Activated naive CD4-positive, alpha-beta T cell treated with anti-CD3 and anti-CD28 coated beads for 36 hours (primary cell): ENCODE data around the gene PDLIM3. TPM values are rescaled to one million over a fixed set of nuclear protein-coding genes. Genes with fewer than 3 reads are reported as not detected.
A peak's percentile ranks its signal among the peaks of the same experiment; 100 is the strongest.

ENCODE experiments used
- CTCF ChIA-PET: fragments of 350-600 bp; sonication (Branson Sonifier 250); formaldehyde crosslinking; loops from one replicate; lab custom pipeline; 2021; ENCODE audit warnings: antibody characterized with exemption; lab: Charles Lee
- DNase-seq: peaks from one replicate; pipeline ENCODE4 v3.0.0-alpha.2; 2020
- H3K27ac Mint-ChIP-seq: one replicate; pipeline ENCODE4 v1.8.0; 2021; ENCODE audit warnings: mild to moderate bottlenecking, mixed read lengths
- H3K27me3 Mint-ChIP-seq: one replicate; pipeline ENCODE4 v1.8.0; 2021; ENCODE audit warnings: low read depth, mixed read lengths
- H3K36me3 Mint-ChIP-seq: one replicate; pipeline ENCODE4 v1.8.0; 2021; ENCODE audit warnings: low read depth, mixed read lengths
- H3K4me1 Mint-ChIP-seq: one replicate; pipeline ENCODE4 v1.8.0; 2021; ENCODE audit warnings: low read depth, mixed read lengths
- H3K4me3 Mint-ChIP-seq: one replicate; pipeline ENCODE4 v1.8.0; 2021; ENCODE audit warnings: mild to moderate bottlenecking, moderate library complexity, mixed read lengths
- H3K9me3 Mint-ChIP-seq: one replicate; pipeline ENCODE4 v1.8.0; 2021; ENCODE audit warnings: mixed read lengths
- intact Hi-C: fragments of 100-400 bp; cut with micrococcal nuclease; formaldehyde crosslinking; loops from one replicate; pipeline ENCODE4 v1.15.1; 2023
- total RNA-seq, 2 experiments: library from RNA; stranded (reverse); gene quantifications; one replicate each; pipeline ENCODE4 v1.2.3, GENCODE V29; 2021

The PDLIM3 gene, protein sequence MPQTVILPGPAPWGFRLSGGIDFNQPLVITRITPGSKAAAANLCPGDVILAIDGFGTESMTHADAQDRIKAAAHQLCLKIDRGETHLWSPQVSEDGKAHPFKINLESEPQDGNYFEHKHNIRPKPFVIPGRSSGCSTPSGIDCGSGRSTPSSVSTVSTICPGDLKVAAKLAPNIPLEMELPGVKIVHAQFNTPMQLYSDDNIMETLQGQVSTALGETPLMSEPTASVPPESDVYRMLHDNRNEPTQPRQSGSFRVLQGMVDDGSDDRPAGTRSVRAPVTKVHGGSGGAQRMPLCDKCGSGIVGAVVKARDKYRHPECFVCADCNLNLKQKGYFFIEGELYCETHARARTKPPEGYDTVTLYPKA
- under 1 TPM in 1 of 2 experiments, not detected in 1; 0.25 TPM for total RNA-seq

DNA sequence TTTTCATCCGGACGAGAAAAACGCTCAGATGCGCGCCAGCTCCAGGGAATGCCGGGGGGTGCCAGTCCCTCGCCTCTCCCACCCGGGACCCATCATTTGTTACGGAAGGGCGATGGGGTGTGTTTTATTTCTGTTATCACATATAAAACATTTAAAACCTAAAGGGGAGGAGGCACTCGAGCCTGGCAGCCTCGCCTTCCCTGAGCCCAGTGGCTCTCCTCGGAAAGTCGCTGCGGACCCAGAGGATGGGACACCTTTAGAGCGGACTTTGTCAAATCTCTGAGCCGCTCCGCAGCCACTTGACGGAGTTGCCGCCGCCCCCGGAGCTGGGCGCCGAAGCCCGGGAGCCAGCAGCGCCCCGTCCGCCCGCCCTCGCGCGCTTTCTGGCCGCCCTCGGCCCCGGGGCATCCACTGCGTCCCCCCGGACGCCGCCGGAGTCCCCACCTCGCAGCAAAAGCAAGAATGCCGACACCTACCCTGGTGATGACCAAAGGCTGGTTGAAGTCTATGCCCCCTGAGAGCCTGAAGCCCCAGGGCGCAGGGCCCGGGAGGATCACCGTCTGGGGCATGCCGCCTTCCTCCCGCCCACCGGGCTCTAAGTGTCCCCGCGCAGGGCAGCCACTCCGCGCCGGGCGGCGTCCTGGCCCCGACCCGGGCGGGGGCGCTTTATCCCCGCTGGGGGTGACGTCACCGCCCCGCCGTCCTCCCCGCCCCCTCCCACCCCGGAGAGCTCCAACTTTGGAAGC, at the start of gene PDLIM3:
PDLIM3 (minus strand) TSS at position 642 of the 746 bp plus-strand sequence; CDS start at position 569, 73 bp downstream.
- no peak for DNase-seq
- Mint-ChIP-seq H3K27me3 (peaks cover 29% of the 10 kb centered on the region), H3K9me3 (no peaks in the 10 kb centered on the region), H3K36me3 (no peaks in the 10 kb centered on the region), H3K27ac (no peak within 1 kb of the TSS), H3K4me1 (peaks cover 2% of the 10 kb centered on the region), H3K4me3 (peak within 1 kb of the TSS; percentile 40)
- intact Hi-C loops, result no loop called here
- CTCF ChIA-PET, result interaction anchor here (2.3 kb wide), 1 partner anchor 62 kb away, joined by 8 read pairs; no protein-coding TSS in a partner anchor

DNA sequence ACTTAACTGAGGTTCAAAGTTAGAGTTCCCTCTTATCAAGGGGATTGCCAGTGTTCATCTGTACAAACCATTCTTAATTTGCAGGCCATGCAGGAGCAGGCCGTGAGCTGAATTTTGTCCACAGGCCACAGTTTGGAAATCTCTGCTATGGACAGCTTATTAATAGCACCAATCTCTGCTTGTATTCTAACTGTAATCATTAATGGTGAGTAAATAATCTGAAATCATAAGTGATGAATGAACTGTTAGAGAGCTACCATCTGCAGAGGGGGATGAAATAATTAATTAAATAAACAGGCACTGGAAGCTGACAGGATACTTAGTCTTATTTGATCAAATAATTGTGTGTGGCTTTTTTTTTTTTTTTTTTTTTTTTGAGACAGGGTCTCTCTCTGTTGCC, 48.5 kb upstream of the PDLIM3 start:
- intact Hi-C loops, result no loop called here
- Mint-ChIP-seq H3K4me3 (no peak overlapping the region), H3K9me3 (no peaks in the 10 kb centered on the region), H3K27me3 (peaks cover 33% of the 10 kb centered on the region), H3K27ac (no peak overlapping the region), H3K36me3 (peaks cover 4% of the 10 kb centered on the region), H3K4me1 (peaks cover 14% of the 10 kb centered on the region)
- DNase-seq, result no peak
- CTCF ChIA-PET, result interaction anchor here (0.6 kb wide), 1 partner anchor 378 kb away, joined by 5 read pairs; no protein-coding TSS in a partner anchor

DNA sequence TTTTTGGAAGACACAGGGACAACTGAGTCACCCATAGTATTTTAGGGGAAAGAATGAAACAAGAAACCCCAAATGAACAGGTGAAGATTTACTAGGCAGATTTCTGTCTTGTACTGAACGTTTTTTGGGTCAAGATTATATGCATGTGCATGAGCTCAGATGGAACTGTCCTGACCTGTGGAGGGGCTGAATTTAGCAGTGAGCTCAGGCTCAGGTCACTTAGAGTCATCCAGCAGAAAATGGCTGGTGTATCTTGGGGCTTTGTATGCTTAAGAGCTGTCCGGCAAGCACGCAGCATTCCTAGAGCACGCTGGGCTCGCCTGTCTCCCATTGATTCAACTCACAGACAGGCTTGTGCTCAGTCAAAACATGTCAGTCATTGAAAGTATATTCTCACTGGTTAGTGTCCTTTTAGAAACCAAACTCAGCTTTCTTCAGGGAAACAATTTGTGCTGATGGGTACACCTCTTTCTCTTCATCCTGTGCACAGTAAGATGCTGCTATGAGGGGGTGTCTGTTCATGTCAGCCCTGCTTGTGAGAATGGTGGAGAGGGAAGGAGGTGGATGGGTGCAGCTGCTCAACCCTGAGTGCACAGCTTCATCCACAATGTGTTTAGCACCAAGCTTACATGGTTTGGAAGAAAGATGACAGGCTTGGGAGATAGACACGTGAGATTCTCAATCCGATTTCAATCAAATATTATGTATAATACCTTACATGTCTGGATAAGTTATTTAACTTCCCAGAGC, 47.5 kb upstream of the PDLIM3 start:
- CTCF ChIA-PET, result interaction anchor here (1.3 kb wide), 1 partner anchor 15 kb away, joined by 7 read pairs; no protein-coding TSS in a partner anchor
- Mint-ChIP-seq H3K9me3 (no peaks in the 10 kb centered on the region), H3K4me1 (peaks cover 12% of the 10 kb centered on the region), H3K27ac (no peak overlapping the region), H3K4me3 (no peak overlapping the region), H3K36me3 (peaks cover 4% of the 10 kb centered on the region), H3K27me3 (peaks cover 30% of the 10 kb centered on the region)
- intact Hi-C loops, result no loop called here
- no peak for DNase-seq

DNA sequence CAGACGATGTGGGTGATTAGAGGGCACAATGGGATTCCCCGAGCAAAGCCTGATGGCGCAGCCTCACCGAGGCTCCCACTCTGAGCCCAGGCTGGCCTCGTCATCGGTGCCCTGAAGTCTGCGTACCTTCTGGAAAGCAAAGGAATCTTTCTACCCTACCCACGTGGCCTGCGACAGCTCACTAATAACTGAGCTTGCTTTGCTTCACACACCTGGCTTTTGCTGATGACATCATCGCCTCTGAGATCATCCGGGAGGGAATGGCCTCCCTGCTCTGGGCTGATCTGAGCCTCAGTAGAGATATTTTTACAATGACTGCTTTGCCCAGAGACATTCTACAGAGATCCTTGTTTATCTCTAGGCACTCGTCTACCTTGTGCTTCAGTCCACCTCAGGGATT, 45.4 kb upstream of the PDLIM3 start:
- CTCF ChIA-PET, result no interaction called here
- no peak for DNase-seq
- Mint-ChIP-seq H3K27ac (no peak overlapping the region), H3K36me3 (no peaks in the 10 kb centered on the region), H3K4me3 (no peak overlapping the region), H3K4me1 (no peaks in the 10 kb centered on the region), H3K27me3 (peaks cover 14% of the 10 kb centered on the region), H3K9me3 (no peaks in the 10 kb centered on the region)
- intact Hi-C loops, result no loop called here

DNA sequence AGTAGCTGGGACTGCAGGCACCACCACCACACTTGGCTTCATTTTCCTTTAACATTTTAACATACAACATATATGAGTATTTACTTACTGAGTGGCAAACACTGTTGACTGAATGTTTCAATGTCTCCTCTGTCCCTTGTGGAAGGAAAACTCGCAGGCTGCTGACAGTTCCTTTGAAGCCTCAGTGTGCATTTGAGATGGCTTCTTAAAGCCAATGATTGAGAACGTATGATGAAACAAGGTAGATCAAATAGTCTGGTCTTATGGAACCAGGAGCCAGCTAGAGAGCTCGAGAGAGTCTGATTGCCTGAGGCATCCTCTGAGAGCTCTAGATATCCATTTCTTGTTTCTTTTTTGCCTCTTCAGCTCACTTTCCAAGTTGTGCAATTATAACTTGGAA, 43.0 kb upstream of the PDLIM3 start:
- H3K36me3 Mint-ChIP-seq, result no peaks in the 10 kb centered on the region
- no peak overlapping the region for H3K27ac Mint-ChIP-seq
- no peak overlapping the region for H3K4me3 Mint-ChIP-seq
- DNase-seq, result no peak
- CTCF ChIA-PET, result interaction anchor here (1.3 kb wide), 1 partner anchor 19 kb away, joined by 4 read pairs; no protein-coding TSS in a partner anchor
- intact Hi-C loops, result no loop called here
- peaks cover 11% of the 10 kb centered on the region for H3K27me3 Mint-ChIP-seq
- H3K4me1 Mint-ChIP-seq, result no peaks in the 10 kb centered on the region
- no peaks in the 10 kb centered on the region for H3K9me3 Mint-ChIP-seq

DNA sequence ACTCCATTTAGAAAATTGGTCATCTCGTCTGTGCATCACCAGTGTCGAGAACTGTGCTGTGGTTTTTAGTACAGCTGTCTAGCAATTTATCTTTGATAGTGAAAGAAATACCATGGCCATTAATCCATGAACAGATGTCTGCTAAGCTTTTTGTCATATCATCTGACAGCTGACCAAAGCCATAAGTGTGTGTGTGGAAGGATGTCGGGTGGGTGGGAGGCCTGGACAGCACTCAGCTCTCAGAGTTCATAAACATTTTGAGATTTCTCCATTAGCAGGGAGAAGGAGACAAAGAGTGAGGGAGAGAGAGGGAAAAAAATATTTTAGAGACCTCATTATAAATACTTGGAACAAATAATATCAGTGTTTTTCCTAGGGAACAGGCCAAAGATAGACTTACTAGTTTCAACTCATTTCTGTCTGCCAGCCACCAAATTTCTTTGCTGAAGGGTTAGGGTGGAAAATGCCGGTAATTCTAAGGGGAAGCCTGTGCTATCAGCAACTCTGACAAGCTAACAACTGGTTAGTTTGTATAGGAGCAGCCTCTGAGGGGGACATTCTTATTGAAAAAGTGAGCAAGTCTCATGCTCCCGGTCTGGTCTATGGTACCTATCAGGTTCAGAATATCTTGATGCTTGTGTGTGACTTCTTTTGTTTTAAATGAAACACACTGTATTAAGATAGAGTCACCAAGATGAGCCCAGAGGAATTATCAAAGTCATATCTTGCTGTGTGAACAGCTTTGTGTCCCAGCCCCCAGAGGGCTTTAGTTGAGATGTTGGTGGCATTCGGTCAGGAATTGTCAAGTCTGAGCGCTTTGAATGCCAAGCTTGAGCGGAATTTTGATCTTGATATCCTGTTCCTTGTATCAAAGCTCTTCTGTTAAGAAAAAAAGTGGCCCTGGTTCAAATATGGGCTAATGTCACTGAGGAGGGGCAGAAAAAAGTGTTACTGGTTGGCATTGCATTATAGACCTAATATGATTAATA, 41.9 kb upstream of the PDLIM3 start:
- H3K36me3 Mint-ChIP-seq, result no peaks in the 10 kb centered on the region
- CTCF ChIA-PET, result interaction anchor here (0.6 to 2.2 kb wide), 2 partner anchors 20 to 22 kb away, joined by 3 to 6 read pairs; no protein-coding TSS in a partner anchor
- DNase-seq, result no peak
- H3K4me3 Mint-ChIP-seq, result no peak overlapping the region
- H3K27me3 Mint-ChIP-seq, result peaks cover 7% of the 10 kb centered on the region
- no peak overlapping the region for H3K27ac Mint-ChIP-seq
- H3K4me1 Mint-ChIP-seq, result no peaks in the 10 kb centered on the region
- no peaks in the 10 kb centered on the region for H3K9me3 Mint-ChIP-seq
- intact Hi-C loops, result no loop called here

DNA sequence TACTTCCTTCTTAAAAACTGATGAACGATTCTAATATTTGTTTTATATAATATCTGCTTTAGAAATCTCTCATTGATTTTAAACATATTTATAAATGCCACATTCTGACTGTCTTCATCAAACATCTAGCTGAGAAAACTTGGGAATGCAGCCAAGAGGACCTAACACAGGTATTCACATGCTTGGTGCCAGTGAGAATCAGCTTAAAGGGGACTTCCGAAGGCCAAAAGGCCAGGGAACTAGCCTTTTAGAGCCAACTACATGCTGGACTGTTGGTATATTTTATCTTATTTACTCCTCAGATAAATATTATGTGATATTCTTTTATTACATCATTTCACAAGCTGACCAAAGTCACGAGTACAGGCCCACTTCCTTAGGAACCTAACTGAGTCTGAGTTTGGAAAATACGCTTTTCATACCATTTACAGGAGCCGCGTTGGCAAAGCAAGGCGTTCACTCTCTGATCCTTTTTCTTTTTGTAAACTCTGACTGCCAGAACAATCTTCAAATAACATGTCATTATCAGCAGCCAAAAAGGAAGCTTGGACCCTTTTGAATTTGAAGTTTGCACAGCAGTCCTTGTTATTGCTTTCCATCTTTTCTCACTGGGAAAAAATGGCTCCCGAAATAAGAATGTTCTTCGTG, 41.1 kb upstream of the PDLIM3 start:
- intact Hi-C loops, result no loop called here
- CTCF ChIA-PET, result interaction anchor here (2.2 kb wide), 1 partner anchor 21 kb away, joined by 6 read pairs; no protein-coding TSS in a partner anchor
- no peaks in the 10 kb centered on the region for H3K36me3 Mint-ChIP-seq

DNA sequence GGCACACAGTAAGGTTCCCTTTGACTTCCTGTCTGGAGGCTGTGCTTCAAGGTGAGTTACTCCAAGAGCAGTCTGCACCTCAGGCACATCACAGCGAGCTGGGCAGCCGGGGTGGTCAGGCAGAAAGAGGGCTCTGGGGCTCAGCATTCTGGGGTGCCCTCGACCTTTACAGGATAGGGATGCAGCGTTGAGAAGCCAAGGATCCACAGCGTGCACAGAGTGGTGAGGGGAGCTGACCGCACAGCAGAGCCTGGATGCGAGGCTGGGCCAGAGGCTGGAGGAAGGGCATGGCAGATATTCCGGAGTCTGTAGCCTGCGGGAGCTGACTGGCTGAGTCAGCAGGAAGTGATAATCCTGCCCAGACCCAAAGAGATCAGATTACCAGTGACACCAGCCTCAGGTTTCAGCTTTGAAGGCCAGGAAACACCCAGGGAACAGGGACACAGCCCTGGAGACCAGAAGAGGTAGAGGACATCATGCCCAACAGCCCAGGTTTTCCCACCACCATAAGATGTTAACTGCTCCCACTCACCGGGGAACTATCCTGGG, 38.4 kb upstream of the PDLIM3 start:
- Mint-ChIP-seq H3K27me3 (peaks cover 7% of the 10 kb centered on the region), H3K36me3 (no peaks in the 10 kb centered on the region), H3K9me3 (no peaks in the 10 kb centered on the region), H3K4me1 (no peaks in the 10 kb centered on the region), H3K27ac (no peak overlapping the region), H3K4me3 (no peak overlapping the region)
- CTCF ChIA-PET, result interaction anchor here (0.7 kb wide), 1 partner anchor 139 kb away, joined by 3 read pairs; no protein-coding TSS in a partner anchor
- intact Hi-C loops, result no loop called here
- no peak for DNase-seq

More for the DNA sequence above, 41.1 kb upstream of the PDLIM3 start:
- Mint-ChIP-seq H3K27me3 (peaks cover 7% of the 10 kb centered on the region), H3K4me1 (no peaks in the 10 kb centered on the region), H3K9me3 (no peaks in the 10 kb centered on the region), H3K27ac (no peak overlapping the region), H3K4me3 (no peak overlapping the region)
- no peak for DNase-seq

DNA sequence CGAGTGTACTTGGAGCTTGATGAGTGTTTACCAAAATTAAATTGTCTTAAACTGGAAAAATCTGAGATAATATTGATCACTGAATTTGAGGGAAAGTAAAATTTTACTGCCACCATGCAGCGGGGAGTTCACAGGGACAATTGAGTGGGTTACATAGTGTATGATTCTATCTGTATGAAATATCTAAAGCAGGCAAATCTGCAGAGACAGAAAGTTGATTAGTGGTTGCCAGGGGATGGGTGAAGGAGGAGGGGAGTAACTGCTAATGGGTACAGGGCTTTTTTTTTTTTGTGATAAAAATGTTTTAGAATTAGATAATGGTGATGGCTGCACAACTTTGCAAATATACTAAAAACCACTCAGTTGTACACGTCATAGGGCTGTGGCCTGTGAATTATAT, 35.4 kb upstream of the PDLIM3 start:
- peaks cover 7% of the 10 kb centered on the region for H3K27me3 Mint-ChIP-seq
- no peaks in the 10 kb centered on the region for H3K4me1 Mint-ChIP-seq
- no peaks in the 10 kb centered on the region for H3K36me3 Mint-ChIP-seq
- no peak overlapping the region for H3K27ac Mint-ChIP-seq
- intact Hi-C loops, result no loop called here
- no peaks in the 10 kb centered on the region for H3K9me3 Mint-ChIP-seq
- H3K4me3 Mint-ChIP-seq, result no peak overlapping the region
- no peak for DNase-seq
- CTCF ChIA-PET, result no interaction called here

DNA sequence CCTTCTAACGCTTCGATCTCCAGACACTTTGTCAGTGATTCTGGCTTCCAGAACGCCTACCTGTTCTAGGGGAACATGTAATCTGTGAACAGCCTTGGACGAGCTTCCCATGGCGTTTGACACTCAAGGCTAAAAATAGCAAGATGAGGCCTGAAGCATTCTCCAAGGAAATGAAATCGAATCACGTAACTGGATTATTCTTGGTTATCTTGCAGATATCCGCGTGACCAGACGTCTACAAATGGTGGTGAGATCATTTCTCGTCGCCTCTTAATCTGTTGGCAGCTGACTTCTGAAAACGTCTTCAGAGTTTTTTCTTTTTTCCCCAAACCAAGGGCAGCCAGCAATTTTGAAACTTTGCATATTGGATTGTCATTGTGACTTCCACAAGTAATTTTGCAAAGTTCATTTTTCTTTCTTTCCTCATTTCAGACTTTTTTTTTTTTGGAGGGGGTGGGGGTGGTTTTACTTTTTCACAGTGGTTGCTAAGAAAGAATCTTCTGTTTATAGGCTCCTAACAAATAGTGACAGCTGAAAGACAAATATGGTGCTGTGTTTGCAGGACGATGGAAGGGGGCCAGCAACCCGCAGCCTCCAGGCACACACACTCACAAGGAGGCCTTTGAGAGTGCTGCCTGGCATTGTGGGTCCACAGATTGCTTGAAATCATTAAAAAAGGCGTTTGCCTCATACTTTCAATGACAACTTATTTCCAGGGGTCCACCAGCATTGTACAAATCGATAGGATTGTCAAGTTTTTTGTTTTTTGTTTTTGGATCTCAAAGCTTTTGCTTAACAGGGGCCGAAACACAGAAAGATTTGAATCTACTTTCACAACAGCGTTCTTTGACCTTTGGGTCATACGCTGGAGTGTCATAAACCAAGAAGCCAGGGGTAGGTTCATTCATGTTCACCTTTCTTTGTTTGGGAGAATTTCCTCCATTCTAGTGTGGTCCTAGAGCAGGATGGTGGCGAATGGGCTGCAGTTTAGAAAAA, 32.4 kb upstream of the PDLIM3 start:
- Mint-ChIP-seq H3K27me3 (no peaks in the 10 kb centered on the region), H3K27ac (no peak overlapping the region), H3K36me3 (no peaks in the 10 kb centered on the region), H3K4me3 (no peak overlapping the region), H3K4me1 (no peaks in the 10 kb centered on the region), H3K9me3 (no peaks in the 10 kb centered on the region)
- intact Hi-C loops, result no loop called here
- no peak for DNase-seq
- CTCF ChIA-PET, result interaction anchor here (0.7 kb wide), 1 partner anchor 156 kb away, joined by 4 read pairs; no protein-coding TSS in a partner anchor
